ENCODE data around the gene ATP5F1E. TPM values are rescaled to one million over a fixed set of nuclear protein-coding genes. Genes with fewer than 3 reads are reported as not detected.

The ATP5F1E gene
- total RNA-seq, 4 donors from 2014 or later, result 27.1 to 38.2 (median 33.7) TPM

GRCh38 chr20:59040667-59041066, 8.5 kb upstream of the ATP5F1E start:
- Histone ChIP-seq H3K27ac (no peak overlapping the region), H3K4me1 (peaks cover 28 to 30% of the 10 kb centered on the region in 2 donors), H3K4me3 (no peak overlapping the region), H3K27me3 (no peaks in the 10 kb centered on the region), H3K9me3 (no peaks in the 10 kb centered on the region), H3K36me3 (peaks cover 0 to 28% of the 10 kb centered on the region in 2 donors)
- TF ChIP-seq, protein P1, sequence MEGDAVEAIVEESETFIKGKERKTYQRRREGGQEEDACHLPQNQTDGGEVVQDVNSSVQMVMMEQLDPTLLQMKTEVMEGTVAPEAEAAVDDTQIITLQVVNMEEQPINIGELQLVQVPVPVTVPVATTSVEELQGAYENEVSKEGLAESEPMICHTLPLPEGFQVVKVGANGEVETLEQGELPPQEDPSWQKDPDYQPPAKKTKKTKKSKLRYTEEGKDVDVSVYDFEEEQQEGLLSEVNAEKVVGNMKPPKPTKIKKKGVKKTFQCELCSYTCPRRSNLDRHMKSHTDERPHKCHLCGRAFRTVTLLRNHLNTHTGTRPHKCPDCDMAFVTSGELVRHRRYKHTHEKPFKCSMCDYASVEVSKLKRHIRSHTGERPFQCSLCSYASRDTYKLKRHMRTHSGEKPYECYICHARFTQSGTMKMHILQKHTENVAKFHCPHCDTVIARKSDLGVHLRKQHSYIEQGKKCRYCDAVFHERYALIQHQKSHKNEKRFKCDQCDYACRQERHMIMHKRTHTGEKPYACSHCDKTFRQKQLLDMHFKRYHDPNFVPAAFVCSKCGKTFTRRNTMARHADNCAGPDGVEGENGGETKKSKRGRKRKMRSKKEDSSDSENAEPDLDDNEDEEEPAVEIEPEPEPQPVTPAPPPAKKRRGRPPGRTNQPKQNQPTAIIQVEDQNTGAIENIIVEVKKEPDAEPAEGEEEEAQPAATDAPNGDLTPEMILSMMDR (IDR thresholded peaks at IDR 0.05 in 4 of 5, conservative IDR thresholded peaks at IDR 0.05 in 1 of 5), result no peak
- TF ChIP-seq POLR2A (IDR thresholded peaks at IDR 0.05), result no peak
- in situ Hi-C loops (cut with MboI; ENCODE audit: low sequenced_read_pairs in 4 of 4), result loop anchor here in 1 of 4 donors (10.0 to 25.0 kb wide), 2 partner anchors 156 to 353 kb away; partner anchors contain the start of gene NPEPL1
- intact Hi-C loops (cut with DNase I; ENCODE audit: low total_unique reads), result loop anchor here (5.0 to 10.0 kb wide), 3 partner anchors 168 to 636 kb away; partner anchors contain the start of gene NPEPL1
- ATAC-seq, result no peak
- no peak for DNase-seq

DNA sequence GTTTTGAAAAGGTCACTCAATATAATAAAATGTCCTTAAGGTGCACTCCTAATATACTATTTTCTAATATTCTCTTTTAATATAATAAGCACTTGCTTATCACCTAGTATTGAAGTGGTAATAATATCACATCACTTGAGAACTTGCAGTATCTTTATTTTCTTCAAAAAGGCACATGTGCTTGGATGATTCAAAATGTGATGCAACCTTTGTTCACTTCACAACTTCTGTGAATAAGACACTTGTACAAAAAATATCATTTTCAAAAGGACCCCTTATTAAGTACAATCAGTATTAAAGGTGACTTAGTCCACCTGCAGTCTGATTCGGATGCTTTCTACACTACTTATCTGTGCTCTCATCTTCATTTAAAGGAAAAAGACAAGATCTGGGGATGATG, 7.1 kb upstream of the ATP5F1E start:
- intact Hi-C loops (cut with DNase I; ENCODE audit: low total_unique reads) (no loop called here), in situ Hi-C loops (cut with MboI; ENCODE audit: low sequenced_read_pairs in 4 of 4) (loop anchor here in 3 of 4 donors (5.0 to 25.0 kb wide), 3 partner anchors 54 to 352 kb away; partner anchors contain the start of genes NELFCD (in 3 of the 3) and NPEPL1 (in 1 of the 3))

DNA sequence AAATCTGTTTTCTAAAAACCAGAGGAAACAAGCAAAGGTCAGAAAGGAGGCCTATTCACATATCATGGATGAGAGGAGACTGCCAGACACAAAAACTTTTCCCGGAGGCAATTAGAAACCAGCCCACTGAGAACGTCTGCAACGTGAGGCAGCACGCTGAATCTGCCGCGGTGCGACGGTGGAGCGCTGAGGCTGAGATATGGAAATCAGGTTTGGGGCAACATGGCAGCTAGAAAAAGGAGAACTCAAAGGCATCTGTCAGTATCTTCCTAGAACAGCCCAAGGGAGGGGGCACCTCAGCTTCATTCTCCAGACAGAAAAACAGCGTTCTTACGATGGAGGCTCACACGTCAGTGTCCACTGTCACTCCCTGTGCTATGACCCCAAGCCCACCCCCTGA, 5.3 kb upstream of the ATP5F1E start:
- H3K27ac ChIP-seq, result no peak overlapping the region
- no peak for DNase-seq
- peaks cover 0 to 38% of the 10 kb centered on the region in 2 donors for H3K36me3 ChIP-seq
- no peak for TF ChIP-seq POLR2A (IDR thresholded peaks at IDR 0.05)
- TF ChIP-seq, protein P1 (IDR thresholded peaks at IDR 0.05 in 4 of 5, conservative IDR thresholded peaks at IDR 0.05 in 1 of 5), result no peak
- peaks cover 32 to 33% of the 10 kb centered on the region in 2 donors for H3K4me1 ChIP-seq
- no peak for ATAC-seq
- intact Hi-C loops (cut with DNase I; ENCODE audit: low total_unique reads), result no loop called here
- H3K4me3 ChIP-seq, result no peak overlapping the region
- no peaks in the 10 kb centered on the region for H3K27me3 ChIP-seq
- H3K9me3 ChIP-seq, result no peaks in the 10 kb centered on the region
- in situ Hi-C loops (cut with MboI; ENCODE audit: low sequenced_read_pairs in 4 of 4), result loop anchor here in 3 of 4 donors (5.0 to 25.0 kb wide), 3 partner anchors 53 to 350 kb away; partner anchors contain the start of genes NELFCD (in 3 of the 3) and NPEPL1 (in 1 of the 3)

More for the DNA sequence above, 7.1 kb upstream of the ATP5F1E start:
- Histone ChIP-seq H3K4me1 (peaks cover 28 to 30% of the 10 kb centered on the region in 2 donors), H3K4me3 (no peak overlapping the region), H3K27me3 (no peaks in the 10 kb centered on the region), H3K9me3 (no peaks in the 10 kb centered on the region), H3K27ac (no peak overlapping the region), H3K36me3 (peaks cover 0 to 38% of the 10 kb centered on the region in 2 donors)
- TF ChIP-seq, protein P1 (IDR thresholded peaks at IDR 0.05 in 4 of 5, conservative IDR thresholded peaks at IDR 0.05 in 1 of 5), result no peak
- TF ChIP-seq POLR2A (IDR thresholded peaks at IDR 0.05), result no peak
- DNase-seq (no peak), ATAC-seq (no peak)

DNA sequence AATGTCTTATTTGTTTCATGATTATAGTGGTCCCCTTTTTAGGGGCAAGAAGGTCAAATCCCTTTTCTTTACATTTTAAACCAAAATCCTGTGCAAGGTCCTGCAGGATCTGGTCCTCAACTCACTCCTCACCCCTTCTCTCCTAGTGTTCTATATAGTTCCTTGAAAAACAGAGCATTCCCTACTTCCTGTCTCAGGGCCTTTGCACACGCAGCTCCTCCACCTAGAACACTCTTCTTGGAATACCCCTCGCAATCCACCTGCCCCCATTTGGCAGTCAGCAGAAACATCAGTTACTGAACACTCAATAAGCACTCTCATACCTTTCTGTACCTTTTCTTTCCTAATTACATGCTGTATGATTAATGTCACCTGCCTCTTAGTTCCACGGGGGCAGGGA, 3.2 kb upstream of the ATP5F1E start:
- Histone ChIP-seq H3K36me3 (peaks cover 0 to 39% of the 10 kb centered on the region in 2 donors), H3K4me1 (peaks cover 31 to 32% of the 10 kb centered on the region in 2 donors), H3K4me3 (no peak overlapping the region), H3K9me3 (no peaks in the 10 kb centered on the region), H3K27me3 (no peaks in the 10 kb centered on the region), H3K27ac (no peak overlapping the region)
- ATAC-seq, result no peak
- in situ Hi-C loops (cut with MboI; ENCODE audit: low sequenced_read_pairs in 4 of 4), result loop anchor here in 3 of 4 donors (5.0 to 25.0 kb wide), 3 partner anchors 51 to 348 kb away; partner anchors contain the start of genes NELFCD (in 3 of the 3) and NPEPL1 (in 1 of the 3)
- no peak for DNase-seq
- intact Hi-C loops (cut with DNase I; ENCODE audit: low total_unique reads), result no loop called here
- TF ChIP-seq POLR2A (IDR thresholded peaks at IDR 0.05), result no peak
- TF ChIP-seq, protein P1 (IDR thresholded peaks at IDR 0.05 in 4 of 5, conservative IDR thresholded peaks at IDR 0.05 in 1 of 5), result no peak

Data from gastrocnemius medialis (tissue), 4 donors.